Neuronal stem cell (in vitro differentiated cells): Measurements from ENCODE around the gene MRPL12.
A peak's percentile ranks its signal among the peaks of the same experiment; 100 is the strongest.

Experiments
- DNase-seq: peaks from one replicate; pipeline ENCODE4 v3.0.0-alpha.2; 2013; ENCODE audit warnings: low spot score
- H2AFZ ChIP-seq: one replicate; pipeline ENCODE4 v1.6.1; 2013; ENCODE audit warnings: mild to moderate bottlenecking, low read length, inconsistent platforms
- H2AK5ac ChIP-seq: 2 replicates; pipeline ENCODE4 v1.6.1; 2013; ENCODE audit warnings: low read depth, mild to moderate bottlenecking, inconsistent platforms, low read length, moderate library complexity, mixed read lengths
- H2BK120ac ChIP-seq: 2 replicates; pipeline ENCODE4 v1.6.1; 2013; ENCODE audit warnings: low read depth, mild to moderate bottlenecking, inconsistent platforms, low read length, moderate library complexity, mixed read lengths
- H2BK12ac ChIP-seq: one replicate; pipeline ENCODE4 v1.6.1; 2013; ENCODE audit warnings: low read length, inconsistent platforms
- H2BK15ac ChIP-seq: 2 replicates; pipeline ENCODE4 v1.6.1; 2013; ENCODE audit warnings: mild to moderate bottlenecking, low read length, inconsistent platforms, mixed read lengths
- H2BK5ac ChIP-seq: one replicate; pipeline ENCODE4 v1.6.1; 2013; ENCODE audit warnings: inconsistent platforms, mild to moderate bottlenecking, low read length, moderate library complexity
- H3K14ac ChIP-seq: one replicate; pipeline ENCODE4 v1.6.1; 2013; ENCODE audit warnings: low read length, inconsistent platforms
- H3K18ac ChIP-seq: 2 replicates; pipeline ENCODE4 v1.6.1; 2013; ENCODE audit warnings: low read length, inconsistent platforms
- H3K23ac ChIP-seq: 2 replicates; pipeline ENCODE4 v1.6.1; 2013; ENCODE audit warnings: low read depth, mild to moderate bottlenecking, mixed read lengths, low read length, inconsistent platforms; ENCODE audit not compliant: poor library complexity
- H3K27ac ChIP-seq: replicated peaks from 3 replicates; pipeline ENCODE4 v1.5.1; 2013; ENCODE audit warnings: low read length, inconsistent platforms
- H3K27me3 ChIP-seq, 3 experiments: 2 replicates each; pipeline ENCODE4 v1.6.1; 2013; ENCODE audit warnings: low read length in 3 of 3, mild to moderate bottlenecking in 2 of 3, inconsistent platforms in 1 of 3, low read depth in 1 of 3, mixed read lengths in 1 of 3, moderate library complexity in 1 of 3; ENCODE audit not compliant: control insufficient read depth in 3 of 3, insufficient read depth in 3 of 3
- H3K36me3 ChIP-seq, 2 donors: replicated peaks in 1 of 2; 2 replicates each; pipeline ENCODE4 v1.6.1; 2013; ENCODE audit warnings: low read length in 2 of 2; ENCODE audit not compliant: control insufficient read depth in 2 of 2, insufficient read depth in 2 of 2
- H3K4ac ChIP-seq: 2 replicates; pipeline ENCODE4 v1.6.1; 2013; ENCODE audit warnings: inconsistent platforms, mild to moderate bottlenecking, low read length, moderate library complexity
- H3K4me1 ChIP-seq, 2 donors: 1 replicate in 1 of 2; 2 replicates in 1 of 2; pipeline ENCODE4 v1.6.1; 2013; ENCODE audit warnings: low read length in 2 of 2, low read depth in 1 of 2; ENCODE audit not compliant: control insufficient read depth in 2 of 2, insufficient read depth in 1 of 2
- H3K4me2 ChIP-seq: one replicate; pipeline ENCODE4 v1.6.1; 2013; ENCODE audit warnings: mild to moderate bottlenecking, low read length, inconsistent platforms; ENCODE audit not compliant: insufficient read depth, poor library complexity, severe bottlenecking
- H3K4me3 ChIP-seq, 2 donors: 2 replicates each; pipeline ENCODE4 v1.5.1; 2013; ENCODE audit warnings: low read length in 2 of 2, mild to moderate bottlenecking in 2 of 2, inconsistent platforms in 1 of 2, moderate library complexity in 1 of 2
- H3K79me1 ChIP-seq: one replicate; pipeline ENCODE4 v1.6.1; 2013; ENCODE audit warnings: low read depth, mild to moderate bottlenecking, inconsistent platforms, low read length, moderate library complexity
- H3K9ac ChIP-seq: one replicate; pipeline ENCODE4 v1.6.1; 2013; ENCODE audit warnings: mild to moderate bottlenecking, low read depth, low read length, inconsistent platforms; ENCODE audit not compliant: poor library complexity
- H3K9me3 ChIP-seq, 2 donors: replicated peaks in 1 of 2; 2 replicates each; pipeline versions ENCODE3 to v1.6.1; 2013; ENCODE audit warnings: low read length in 2 of 2, mild to moderate bottlenecking in 2 of 2, inconsistent platforms in 1 of 2, low read depth in 1 of 2, mixed read lengths in 1 of 2, moderate library complexity in 1 of 2; ENCODE audit not compliant: control insufficient read depth in 2 of 2, insufficient read depth in 1 of 2
- H4K8ac ChIP-seq: one replicate; pipeline ENCODE4 v1.6.1; 2013; ENCODE audit warnings: low read depth, mild to moderate bottlenecking, inconsistent platforms, low read length, moderate library complexity
- H4K91ac ChIP-seq: one replicate; pipeline ENCODE4 v1.6.1; 2013; ENCODE audit warnings: low read length, low read depth, mild to moderate bottlenecking, inconsistent platforms; ENCODE audit not compliant: poor library complexity
- WGBS, 2 donors: extraction: QIAGEN DNeasy Blood & Tissue Kit; methylation state at CpG; one replicate each; pipeline ENCODE4 v1.1.7; 2013; ENCODE audit warnings: missing lambda C conversion rate in 2 of 2, mixed read lengths in 1 of 2; ENCODE audit not compliant: insufficient read length in 2 of 2, insufficient replicate concordance in 1 of 2; ENCODE audit errors: extremely low coverage in 2 of 2; 5-methylcytosine and 5-hydroxymethylcytosine counted together

MRPL12 gene

GRCh38 chr17:81719410-81720266 is 16.5 kb downstream of the MRPL12 start:
- peak overlapping the region; percentile 3 for H4K8ac ChIP-seq
- no peak overlapping the region for H2BK120ac ChIP-seq
- no peak overlapping the region for H3K23ac ChIP-seq
- peaks cover 10 to 36% of the 10 kb centered on the region in 2 donors for H3K36me3 ChIP-seq
- H4K91ac ChIP-seq = no peak overlapping the region
- H2AK5ac ChIP-seq = no peak overlapping the region
- H3K9me3 ChIP-seq = no peaks in the 10 kb centered on the region
- no peak overlapping the region for H3K4me3 ChIP-seq
- H2AFZ ChIP-seq = no peak overlapping the region
- no peaks in the 10 kb centered on the region for H3K4me1 ChIP-seq
- peak overlapping the region; percentile 75 for H2BK5ac ChIP-seq
- WGBS, 2 donors = no CpG with 5 or more reads among the region's 33 CpGs
- no peak overlapping the region for H2BK15ac ChIP-seq
- no peak overlapping the region for H3K9ac ChIP-seq
- no peak for DNase-seq
- peak overlapping the region; percentile 56 for H3K14ac ChIP-seq
- no peak overlapping the region for H3K18ac ChIP-seq
- H3K27me3 ChIP-seq = no peaks in the 10 kb centered on the region
- H3K4ac ChIP-seq = no peak overlapping the region
- H2BK12ac ChIP-seq = no peak overlapping the region
- H3K27ac ChIP-seq = no peak overlapping the region
- H3K4me2 ChIP-seq = no peak overlapping the region
- H3K79me1 ChIP-seq = peaks cover 11% of the 10 kb centered on the region

DNA sequence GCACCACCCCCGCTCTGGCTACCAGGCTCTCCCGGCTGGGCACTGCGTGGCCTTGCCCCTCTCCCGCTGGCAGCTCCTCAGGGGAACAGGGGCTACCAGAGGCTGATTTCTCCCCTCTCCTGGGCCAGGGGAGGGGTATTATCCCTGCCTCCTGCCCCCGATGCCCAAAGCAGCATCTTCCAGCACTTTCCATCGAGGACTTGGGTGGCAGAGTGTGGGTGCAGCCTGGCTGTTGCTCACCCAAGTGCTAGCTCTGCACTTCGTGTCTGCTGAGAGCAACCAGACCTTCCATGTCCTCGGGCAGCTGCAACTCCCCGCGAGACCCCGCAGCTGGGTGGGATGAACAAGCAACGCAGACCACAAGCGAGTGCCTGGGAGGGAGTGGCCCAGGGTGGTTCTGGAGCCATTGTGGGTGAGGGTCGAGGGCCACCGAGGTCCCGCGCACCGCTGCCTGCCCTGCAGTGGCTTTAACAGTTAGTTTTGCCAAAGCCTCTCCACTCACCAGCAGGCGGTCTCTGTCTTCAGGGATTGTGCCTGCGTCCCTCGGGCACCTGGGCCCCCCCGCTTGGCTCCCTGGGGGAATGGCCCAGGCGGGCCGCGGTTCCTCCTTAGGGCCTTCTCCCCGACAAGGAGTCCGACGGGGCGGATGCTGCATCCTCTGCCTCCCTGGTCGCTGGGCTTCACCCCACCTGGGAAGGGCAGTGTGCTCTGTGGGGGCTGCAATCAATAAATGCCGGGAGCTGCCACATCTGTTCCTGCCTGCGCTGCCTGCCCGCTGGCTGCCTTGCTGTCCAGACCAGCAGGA is 17.3 kb downstream of the MRPL12 start:
- no peak overlapping the region for H3K4me3 ChIP-seq
- H3K36me3 ChIP-seq = peaks cover 7 to 28% of the 10 kb centered on the region in 2 donors
- peak overlapping the region; percentile 56 for H3K14ac ChIP-seq
- peak overlapping the region; percentile 39 for H3K18ac ChIP-seq
- no peak overlapping the region for H2AK5ac ChIP-seq
- H3K9me3 ChIP-seq = no peaks in the 10 kb centered on the region
- no peak for DNase-seq
- H4K91ac ChIP-seq = no peak overlapping the region
- no peak overlapping the region for H3K4me2 ChIP-seq
- H2BK5ac ChIP-seq = peak overlapping the region; percentile 75
- H3K9ac ChIP-seq = no peak overlapping the region
- peaks cover 6% of the 10 kb centered on the region for H3K79me1 ChIP-seq
- no peak overlapping the region for H2AFZ ChIP-seq
- WGBS, 2 donors = no CpG with 5 or more reads among the region's 33 CpGs
- no peak overlapping the region for H2BK12ac ChIP-seq
- H3K27me3 ChIP-seq = no peaks in the 10 kb centered on the region
- no peak overlapping the region for H4K8ac ChIP-seq
- no peak overlapping the region for H3K23ac ChIP-seq
- no peak overlapping the region for H2BK15ac ChIP-seq
- H3K4me1 ChIP-seq = no peaks in the 10 kb centered on the region
- no peak overlapping the region for H3K4ac ChIP-seq
- no peak overlapping the region for H2BK120ac ChIP-seq
- H3K27ac ChIP-seq = no peak overlapping the region

GRCh38 chr17:81722184-81723120 is 19.3 kb downstream of the MRPL12 start:
- no peak for DNase-seq
- H4K8ac ChIP-seq = no peak overlapping the region
- H3K18ac ChIP-seq = peak overlapping the region; percentile 22
- H3K4me3 ChIP-seq = no peak overlapping the region
- no peaks in the 10 kb centered on the region for H3K4me1 ChIP-seq
- peak overlapping the region; percentile 36 for H2BK120ac ChIP-seq
- H3K14ac ChIP-seq = peak overlapping the region; percentile 94
- no peaks in the 10 kb centered on the region for H3K27me3 ChIP-seq
- H2BK12ac ChIP-seq = peak overlapping the region; percentile 86
- no peaks in the 10 kb centered on the region for H3K79me1 ChIP-seq
- no peak overlapping the region for H3K4ac ChIP-seq
- H4K91ac ChIP-seq = no peak overlapping the region
- no CpG with 5 or more reads among the region's 10 CpGs for WGBS, 2 donors
- no peak overlapping the region for H2AFZ ChIP-seq
- H3K23ac ChIP-seq = peak overlapping the region; percentile 68
- no peak overlapping the region for H3K4me2 ChIP-seq
- no peaks in the 10 kb centered on the region for H3K9me3 ChIP-seq
- no peak overlapping the region for H3K27ac ChIP-seq
- no peak overlapping the region for H2AK5ac ChIP-seq
- peaks cover 6 to 21% of the 10 kb centered on the region in 2 donors for H3K36me3 ChIP-seq
- no peak overlapping the region for H2BK5ac ChIP-seq
- H3K9ac ChIP-seq = no peak overlapping the region
- no peak overlapping the region for H2BK15ac ChIP-seq
